HG03571 (cell line): ENCODE results near the gene DPH2.

Experiments
- ATAC-seq: cut with Tn5 transposase; IDR thresholded peaks from one replicate; pipeline ENCODE4 v1.9.1; 2021; ENCODE audit not compliant: unreplicated experiment

The DPH2 gene

DNA sequence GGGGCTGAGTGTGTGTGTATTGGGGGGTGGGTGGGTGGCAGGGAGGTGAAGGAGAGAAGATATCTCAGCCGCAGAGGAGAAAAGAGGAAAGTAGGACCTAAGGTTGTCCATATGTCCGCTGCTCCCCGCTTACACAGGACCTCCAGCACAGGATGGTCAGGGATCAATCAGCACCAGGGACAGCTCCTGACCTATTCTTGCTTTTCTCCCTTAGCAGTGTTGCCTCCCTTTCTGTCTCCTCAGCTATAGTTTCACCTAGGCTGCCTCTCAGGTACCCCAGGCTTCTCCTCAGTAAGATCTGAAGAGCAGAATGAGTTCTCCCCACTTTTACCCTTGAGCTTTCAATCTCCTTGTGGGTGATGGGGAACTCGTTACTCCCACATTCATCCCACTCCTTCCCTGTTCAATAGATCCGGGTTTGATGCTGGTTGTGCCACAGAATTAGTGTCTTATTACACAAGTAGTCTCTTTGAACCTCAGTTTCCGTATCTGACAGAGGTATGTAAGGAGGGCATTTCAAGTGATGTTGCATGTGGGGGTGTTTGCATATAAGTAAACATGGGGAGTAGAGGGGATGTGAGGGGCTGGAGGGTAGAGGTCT lies 1.4 kb upstream of the DPH2 start:
- no peak for ATAC-seq

DNA sequence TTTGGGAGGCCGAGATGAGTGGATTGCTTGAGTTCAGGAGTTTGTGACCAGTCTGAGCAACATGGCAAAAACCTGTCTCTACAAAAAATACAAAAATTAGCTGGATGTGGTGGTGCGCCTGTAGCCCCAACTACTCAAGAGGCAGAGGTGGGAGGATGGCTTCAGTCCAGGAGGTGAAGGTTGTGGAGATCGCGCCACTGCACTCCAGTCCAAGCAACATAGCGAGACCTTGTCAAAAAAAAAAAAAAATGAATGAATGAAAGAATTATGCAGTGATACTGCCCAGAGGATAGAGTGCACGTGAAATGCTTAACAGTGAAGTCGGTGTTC lies 429 bp upstream of the DPH2 start:
- no peak for ATAC-seq

DNA sequence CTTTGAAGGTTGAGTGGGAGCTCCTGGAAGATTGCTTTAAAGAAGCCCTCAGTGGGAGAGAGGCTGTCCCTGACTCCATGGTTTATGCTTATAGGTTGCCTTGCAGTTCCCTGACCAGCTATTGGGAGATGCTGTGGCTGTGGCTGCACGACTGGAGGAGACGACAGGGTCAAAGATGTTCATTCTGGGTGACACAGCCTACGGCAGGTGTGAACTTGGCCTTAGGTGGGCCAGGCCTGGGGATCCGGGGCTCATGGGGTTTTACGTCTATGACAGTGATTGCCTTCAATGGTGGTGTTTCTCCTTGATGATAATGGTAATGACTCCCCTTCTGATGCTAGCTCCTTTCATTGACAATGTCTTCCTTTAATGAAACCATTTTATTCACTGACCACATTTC lies 692 bp downstream of the DPH2 start:
- ATAC-seq, result no peak

DNA sequence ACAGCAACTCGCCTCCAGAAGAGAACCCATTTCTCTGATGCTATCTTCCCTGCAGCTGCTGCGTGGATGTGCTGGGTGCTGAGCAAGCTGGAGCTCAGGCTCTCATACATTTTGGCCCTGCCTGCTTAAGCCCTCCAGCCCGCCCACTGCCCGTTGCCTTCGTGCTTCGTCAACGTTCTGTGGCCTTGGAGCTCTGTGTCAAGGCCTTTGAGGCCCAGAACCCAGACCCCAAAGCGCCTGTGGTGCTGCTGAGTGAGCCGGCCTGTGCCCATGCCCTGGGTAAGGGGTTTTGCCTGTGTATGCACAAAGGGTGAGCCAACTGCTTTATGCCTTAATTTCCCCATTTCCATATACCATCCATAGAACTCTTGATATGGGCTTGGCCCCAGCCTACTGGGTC lies 1.1 kb downstream of the DPH2 start:
- no peak for ATAC-seq

DNA sequence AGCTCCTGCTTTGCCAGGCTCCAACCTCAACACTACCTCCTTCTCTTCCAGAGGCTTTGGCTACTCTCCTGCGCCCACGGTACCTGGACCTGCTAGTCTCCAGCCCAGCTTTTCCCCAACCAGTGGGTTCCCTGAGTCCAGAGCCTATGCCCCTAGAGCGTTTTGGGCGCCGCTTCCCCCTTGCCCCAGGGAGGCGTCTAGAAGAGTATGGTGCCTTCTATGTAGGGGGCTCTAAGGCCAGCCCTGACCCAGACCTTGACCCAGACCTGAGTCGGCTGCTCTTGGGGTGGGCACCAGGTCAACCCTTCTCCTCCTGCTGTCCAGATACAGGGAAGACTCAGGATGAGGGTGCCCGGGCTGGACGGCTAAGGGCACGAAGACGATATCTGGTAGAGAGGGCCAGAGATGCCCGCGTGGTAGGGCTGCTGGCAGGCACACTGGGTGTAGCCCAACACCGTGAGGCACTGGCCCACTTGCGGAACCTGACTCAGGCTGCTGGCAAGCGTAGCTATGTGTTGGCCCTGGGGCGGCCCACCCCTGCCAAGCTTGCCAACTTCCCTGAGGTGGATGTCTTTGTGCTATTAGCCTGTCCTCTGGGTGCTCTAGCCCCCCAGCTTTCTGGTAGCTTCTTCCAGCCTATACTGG lies 1.6 kb downstream of the DPH2 start:
- ATAC-seq, result no peak

DNA sequence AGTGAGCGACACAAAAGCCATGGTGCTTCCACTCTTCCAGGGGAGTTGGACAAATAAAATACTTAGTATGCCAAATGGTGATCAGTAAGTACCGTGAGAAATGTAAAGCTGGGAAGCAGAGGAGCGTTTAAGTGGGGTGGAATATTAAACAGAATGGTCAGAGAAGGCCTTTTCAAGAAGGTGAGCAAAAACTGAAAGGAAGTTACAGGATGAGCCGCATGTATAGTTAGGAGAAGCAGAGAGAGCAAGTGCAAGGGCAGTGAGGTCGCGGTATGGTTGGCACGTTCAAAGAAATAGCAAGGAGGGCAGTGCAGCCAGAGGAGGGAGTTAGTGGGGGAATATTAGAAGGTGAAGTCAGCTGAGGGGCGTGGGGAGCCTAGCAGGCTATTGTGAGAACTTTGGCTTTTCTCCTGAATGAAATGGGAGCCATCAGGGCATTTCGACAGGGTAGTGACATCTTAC lies 4.2 kb downstream of the DPH2 start:
- no peak for ATAC-seq

DNA sequence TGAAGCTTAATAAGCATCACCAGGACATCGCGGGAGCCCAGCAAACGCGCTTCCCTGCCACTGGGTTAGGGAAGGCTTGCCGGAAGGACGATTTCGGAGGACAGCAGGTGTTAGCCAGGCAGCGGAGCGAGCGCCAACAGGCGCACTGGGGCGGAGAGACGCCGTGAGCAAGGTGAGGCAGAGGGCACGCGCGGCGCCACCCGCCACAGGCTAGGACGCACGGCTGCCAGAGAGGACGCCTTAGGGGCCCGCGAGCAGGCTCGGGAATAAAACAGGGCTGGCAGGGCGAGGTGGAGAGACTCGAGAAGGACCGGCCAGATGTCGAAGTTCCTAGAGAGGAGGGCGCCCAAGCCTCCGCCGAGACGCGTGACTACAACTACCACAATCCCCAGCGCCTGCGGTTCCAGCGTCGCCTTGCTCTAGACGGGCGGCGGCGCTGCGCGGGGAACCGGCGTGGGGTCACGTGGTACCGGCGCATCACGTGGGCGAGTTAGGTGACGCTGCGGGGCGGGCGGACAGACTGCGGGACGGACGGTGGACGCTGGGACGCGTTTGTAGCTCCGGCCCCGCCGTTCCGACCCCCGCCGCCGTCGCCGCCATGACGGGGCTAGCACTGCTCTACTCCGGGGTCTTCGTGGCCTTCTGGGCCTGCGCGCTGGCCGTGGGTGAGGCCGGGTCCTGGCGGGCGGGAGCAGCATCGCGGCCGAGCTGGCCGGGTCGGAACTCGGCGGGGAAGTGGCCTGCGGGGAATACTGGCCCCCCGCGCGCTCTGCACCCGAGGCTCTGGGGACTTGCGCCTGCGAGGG lies 4.8 kb downstream of the DPH2 start, which contains the start of gene ATP6V0B:
ATP6V0B (plus strand) TSS at position 518 of the 806 bp plus-strand sequence; CDS start at position 599, 81 bp downstream.
- ATAC-seq, result peak; percentile 61

DNA sequence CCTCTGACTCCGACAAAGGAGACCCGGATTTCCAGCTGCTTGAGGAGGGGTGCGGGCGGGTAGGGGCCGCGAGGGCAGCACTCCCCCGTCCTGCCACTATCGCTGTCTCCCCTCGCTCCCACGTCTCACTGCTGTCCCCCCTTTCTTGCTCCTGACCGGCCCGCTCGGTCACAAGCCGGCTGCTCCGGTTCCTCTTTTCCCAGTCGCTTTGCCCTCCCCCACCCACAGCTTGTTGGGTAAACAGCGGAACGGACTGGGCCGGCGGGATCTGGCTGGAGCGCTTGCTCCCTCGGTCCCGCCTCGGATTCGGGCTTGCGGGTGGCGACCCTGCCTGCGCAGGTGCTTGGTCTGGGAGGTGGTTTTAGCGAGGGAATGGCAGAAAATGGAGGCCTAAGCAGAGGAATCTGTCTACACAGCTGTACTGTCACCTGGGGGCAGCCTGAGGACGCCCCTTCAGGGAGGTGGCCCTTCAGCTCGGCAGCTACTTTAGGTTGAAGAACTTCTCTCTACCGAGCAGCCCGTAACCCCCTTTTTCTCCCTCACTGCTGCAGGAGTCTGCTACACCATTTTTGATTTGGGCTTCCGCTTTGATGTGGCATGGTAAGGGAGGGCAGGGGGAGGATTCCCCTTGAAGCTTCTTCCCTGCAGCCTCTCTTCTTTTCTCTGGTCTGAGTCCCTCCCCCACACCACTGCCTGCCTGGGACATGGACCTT lies 5.6 kb downstream of the DPH2 start:
- peak; percentile 8 for ATAC-seq

DNA sequence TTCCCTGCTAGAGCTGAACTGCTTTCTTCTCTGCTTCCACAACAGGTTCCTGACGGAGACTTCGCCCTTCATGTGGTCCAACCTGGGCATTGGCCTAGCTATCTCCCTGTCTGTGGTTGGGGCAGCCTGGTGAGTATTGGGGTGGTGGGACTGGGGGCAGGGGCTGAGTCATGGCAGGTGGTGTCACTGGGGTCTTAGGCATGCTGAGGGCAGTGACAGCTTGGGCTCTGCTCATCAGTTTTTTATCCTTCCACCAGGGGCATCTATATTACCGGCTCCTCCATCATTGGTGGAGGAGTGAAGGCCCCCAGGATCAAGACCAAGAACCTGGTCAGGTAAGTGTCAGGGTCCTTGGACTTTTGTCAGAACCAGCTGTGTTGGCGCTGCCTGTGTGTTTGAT lies 6.2 kb downstream of the DPH2 start:
- no peak for ATAC-seq

DNA sequence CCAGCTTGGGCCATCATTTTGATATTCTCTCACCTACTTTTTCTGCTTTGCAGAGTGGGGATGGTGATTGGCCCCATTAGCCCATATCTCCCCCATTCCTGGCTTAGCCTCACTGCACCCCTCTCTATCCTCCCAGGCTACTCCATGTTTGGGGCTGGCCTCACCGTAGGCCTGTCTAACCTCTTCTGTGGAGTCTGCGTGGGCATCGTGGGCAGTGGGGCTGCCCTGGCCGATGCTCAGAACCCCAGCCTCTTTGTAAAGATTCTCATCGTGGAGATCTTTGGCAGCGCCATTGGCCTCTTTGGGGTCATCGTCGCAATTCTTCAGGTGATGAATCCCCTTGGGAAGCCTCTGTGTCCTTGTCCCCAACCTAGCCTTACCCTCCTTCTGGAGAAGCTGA lies 7.1 kb downstream of the DPH2 start:
- no peak for ATAC-seq

DNA sequence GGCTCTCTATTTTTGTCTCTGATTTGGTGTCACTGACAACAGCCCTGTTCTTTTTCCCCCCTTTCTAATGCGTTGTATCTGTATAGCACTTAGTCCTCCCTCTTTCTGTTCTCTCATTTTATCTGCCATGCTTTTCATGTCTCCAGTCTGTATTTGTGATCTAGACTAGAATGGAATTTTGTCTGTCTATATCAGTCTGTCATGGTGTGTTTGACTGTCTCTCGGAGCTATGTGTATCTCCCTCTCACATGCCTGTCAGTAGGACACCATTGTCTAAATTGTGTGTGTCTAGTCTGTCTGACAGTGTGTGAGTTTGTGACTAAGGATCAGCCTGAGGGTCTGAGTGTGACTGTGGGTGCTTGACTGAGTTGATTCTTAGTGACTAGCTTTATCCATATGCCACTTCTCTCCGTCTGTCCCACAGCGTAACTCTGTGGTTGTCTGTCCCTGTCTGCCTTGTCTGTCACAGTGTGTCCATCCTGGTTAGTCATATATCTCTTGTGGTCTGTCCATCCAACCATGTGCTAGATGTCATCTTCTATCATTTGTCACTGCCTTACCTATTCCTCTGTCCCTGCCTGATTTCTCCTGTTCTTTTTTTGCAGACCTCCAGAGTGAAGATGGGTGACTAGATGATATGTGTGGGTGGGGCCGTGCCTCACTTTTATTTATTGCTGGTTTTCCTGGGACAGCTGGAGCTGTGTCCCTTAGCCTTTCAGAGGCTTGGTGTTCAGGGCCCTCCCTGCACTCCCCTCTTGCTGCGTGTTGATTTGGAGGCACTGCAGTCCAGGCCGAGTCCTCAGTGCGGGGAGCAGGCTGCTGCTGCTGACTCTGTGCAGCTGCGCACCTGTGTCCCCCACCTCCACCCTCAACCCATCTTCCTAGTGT lies 7.8 kb downstream of the DPH2 start:
- ATAC-seq, result no peak

DNA sequence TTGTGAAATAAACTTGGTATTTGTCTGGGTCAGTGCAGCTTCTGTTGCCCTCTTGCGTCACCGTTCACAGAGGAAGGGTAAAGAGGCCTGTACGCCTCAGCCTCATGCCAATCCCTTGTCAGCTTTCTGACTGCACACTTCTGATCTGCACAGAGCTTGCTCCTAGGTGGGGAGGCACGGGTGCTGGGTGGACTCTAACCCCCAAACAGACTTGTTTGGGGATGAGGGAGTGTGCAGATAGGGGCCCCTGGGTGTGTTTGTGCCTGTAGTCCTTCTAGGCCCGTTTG lies 8.4 kb downstream of the DPH2 start:
- no peak for ATAC-seq

DNA sequence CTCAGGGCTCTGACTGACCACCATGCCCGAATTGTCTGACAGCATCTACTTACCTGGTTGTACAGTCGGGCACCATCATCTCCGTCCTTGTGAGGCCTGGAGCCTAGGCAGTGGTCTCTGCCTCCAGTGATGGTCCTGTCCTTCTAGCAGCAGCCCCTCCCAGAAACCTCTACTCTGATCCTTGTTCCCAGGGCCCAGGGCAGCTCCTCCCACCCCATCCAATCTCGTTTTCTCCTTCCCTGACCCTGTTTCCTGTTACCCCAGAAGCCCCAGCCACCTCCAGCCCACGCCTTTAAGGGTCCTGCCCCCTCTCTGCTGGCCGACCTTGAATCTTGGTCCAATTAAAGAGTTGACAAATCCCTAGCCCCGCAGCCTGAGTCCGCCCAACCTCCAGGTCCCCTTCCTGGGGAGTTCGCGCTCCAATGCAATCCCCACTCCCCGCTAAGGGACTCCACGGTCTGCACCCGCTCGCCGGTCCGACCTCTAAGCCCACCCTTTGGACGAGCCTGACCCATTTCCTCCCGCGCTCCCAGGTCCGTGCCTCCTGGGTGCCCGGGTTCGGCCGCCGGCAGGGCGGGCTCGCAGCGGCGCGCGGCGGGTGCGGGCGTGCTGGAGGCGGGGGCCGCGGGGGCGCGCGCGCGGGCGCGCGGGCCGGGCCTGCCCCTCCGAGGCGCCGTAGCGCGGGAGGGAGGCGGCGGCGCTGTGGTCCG lies 8.9 kb downstream of the DPH2 start, which contains the start of gene B4GALT2:
B4GALT2 (plus strand) TSS at position 660 of the 710 bp plus-strand sequence. CDS start 1,951 bp downstream, outside the sequence.
- no peak for ATAC-seq

DNA sequence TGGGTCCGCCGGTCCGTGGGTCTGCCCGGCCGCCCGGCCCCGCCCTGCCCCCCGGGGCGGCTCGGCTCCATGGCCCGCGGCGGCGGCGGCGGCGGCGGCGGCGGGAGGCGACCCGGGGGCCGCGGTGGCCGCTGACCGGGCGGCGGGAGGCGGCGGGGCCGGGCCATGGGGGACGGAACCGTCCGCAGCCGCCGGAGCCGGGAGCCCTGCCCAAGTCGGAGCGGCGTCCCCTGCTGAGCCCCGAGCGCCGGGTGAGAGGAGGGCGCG lies 9.4 kb downstream of the DPH2 start:
- ATAC-seq, result no peak

DNA sequence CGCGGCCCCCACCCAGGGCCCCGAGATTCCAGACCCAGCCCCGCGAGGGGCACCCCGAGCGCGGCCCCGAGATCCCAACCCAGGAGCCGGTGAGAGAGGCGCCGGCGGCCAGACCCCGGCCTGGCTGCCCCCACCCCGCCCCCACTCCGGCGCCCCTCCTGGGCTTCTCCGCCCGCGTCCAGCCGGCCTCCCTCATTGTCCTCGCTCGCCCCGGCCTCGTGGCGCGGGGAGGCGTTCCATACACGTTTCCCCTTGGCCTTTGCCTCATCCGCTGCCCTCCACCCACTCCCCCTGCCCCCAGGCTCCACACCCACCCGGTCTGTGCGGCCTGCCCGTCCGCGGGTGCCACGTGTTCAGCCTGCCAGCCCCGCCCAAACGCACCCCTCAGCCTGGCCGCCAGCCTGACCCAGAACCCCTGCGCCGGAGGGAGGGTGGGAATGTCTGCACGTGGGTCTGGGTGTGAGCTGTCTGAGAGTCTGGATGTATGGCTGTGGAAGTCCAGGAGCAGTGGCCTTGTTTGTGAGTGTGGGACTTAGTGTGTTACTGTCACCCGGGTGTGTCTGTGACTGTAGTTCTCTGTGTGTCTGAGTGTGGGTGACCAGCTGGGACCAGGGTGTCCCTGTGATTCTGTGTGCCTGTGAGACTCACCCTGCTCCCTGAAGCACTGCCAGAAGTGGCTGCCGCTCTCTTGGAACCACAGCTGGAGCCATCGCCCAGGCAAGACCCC lies 9.9 kb downstream of the DPH2 start:
- no peak for ATAC-seq

DNA sequence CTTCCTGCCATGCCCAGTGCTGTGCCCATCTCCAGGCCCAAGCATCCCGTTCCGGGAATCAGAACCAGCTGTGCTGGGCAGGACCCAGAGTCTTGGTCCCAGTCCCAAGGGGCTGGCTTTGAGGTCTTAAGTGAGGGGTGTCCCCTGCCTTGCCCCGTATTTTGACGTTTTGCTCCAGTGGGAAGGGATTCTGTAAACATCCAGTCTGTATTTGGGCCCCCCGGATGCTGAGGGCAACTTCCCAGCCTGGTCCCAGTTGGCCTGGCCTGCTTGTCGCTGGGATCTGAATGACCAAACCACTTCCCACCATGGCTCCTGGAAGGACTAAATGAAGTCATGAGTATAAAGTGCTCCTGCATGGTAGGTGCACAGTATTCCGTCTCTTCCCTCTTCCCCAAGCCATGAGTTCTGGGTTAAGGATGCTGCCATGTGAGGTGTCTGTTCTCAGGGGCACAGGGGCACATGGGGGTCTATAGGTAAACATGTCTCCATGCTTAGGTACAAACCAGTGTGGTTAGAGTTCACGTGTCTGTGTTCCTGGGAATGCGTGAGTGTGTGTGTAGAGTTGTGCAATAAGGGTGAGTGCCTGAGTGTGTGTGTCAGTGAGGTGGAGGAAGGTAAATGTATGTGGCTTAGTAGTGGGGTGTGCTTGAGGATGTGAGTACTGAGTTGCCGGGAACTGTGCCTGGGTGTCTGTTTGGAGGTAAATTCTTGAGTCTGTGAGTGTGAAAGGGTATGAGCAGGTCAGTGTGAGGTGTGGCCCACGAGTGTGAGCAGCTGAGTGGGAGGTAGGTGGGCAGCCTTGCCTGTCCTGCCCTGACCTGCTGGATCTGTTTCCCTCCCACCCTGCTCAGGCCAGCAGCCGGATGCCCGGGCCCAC lies 10.7 kb downstream of the DPH2 start:
- ATAC-seq, result no peak

DNA sequence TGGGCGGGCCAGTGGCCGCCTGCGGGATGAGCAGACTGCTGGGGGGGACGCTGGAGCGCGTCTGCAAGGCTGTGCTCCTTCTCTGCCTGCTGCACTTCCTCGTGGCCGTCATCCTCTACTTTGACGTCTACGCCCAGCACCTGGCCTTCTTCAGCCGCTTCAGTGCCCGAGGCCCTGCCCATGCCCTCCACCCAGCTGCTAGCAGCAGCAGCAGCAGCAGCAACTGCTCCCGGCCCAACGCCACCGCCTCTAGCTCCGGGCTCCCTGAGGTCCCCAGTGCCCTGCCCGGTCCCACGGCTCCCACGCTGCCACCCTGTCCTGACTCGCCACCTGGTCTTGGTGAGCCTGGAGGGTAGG lies 11.3 kb downstream of the DPH2 start:
- ATAC-seq, result no peak

DNA sequence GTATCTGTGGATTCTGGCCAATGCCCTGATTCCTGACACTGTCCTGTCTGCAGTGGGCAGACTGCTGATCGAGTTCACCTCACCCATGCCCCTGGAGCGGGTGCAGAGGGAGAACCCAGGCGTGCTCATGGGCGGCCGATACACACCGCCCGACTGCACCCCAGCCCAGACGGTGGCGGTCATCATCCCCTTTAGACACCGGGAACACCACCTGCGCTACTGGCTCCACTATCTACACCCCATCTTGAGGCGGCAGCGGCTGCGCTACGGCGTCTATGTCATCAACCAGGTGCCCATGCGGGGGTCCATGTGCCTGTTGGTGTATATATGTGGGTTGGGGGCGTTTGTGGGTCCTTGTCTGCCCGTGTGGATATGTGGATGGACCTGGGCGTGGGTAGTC lies 11.8 kb downstream of the DPH2 start:
- ATAC-seq, result no peak

DNA sequence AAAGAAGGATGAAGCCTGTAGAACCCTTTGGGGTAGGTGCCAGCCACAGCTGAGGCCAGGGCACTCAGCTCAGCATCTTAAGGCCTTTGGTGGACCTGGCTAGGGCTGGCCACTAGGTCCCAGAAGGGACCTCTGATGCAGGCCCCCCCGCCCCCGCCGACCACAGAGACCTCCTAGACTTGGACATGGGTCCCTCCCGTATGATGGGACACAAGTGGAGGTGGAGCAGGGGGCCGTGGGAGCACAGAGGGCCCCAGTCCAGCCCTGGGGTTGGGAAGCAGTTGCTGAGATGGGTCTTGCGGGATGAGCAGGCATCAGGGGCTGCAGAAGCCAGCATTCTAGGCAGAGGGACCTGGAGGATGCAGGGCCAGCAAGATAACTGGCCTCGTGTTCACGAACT lies 12.4 kb downstream of the DPH2 start:
- no peak for ATAC-seq
